Keratinocyte (primary cell): Measurements from ENCODE around the gene ZNF316.

Experiments used
- EZH2 ChIP-seq: IDR thresholded peaks from one replicate; pipeline ENCODE4 v1.6.1; 2012; ENCODE audit warnings: inconsistent platforms, mild to moderate bottlenecking, low read length, moderate library complexity
- TF ChIP-seq, protein P1 (sequence below), 3 experiments: IDR thresholded peaks in 1 of 3; conservative IDR thresholded peaks in 1 of 3; optimal IDR thresholded peaks in 1 of 3; 2 replicates in 2 of 3; 3 replicates in 1 of 3; pipeline versions ENCODE3 to v1.5.1; 2011; ENCODE audit warnings: low read length in 3 of 3, mild to moderate bottlenecking in 3 of 3, moderate library complexity in 2 of 3, control low read depth in 1 of 3, inconsistent platforms in 1 of 3; ENCODE audit not compliant: insufficient read depth in 2 of 3; ENCODE audit errors: extremely low read depth in 1 of 3

DNA sequence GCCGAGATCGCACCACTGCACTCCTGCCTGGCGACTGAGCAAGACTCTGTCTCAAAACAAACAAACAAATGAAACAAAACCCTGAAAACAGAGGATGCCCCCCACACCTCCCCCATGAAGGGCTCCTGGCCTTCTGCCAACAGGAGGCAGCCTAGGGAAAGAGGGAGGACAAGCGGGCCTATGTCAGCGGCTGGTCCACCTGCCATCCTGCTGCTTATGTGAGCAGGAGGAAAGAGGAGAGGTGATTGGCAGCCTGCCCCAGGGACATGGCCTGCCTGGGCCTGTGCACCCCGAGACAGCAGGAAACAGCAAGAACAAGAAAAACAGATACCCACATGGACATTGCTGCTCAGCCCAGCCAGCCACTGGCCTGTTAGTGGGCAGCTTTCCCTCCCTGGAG is 9.1 kb upstream of the ZNF316 start:
- TF ChIP-seq, protein P1, sequence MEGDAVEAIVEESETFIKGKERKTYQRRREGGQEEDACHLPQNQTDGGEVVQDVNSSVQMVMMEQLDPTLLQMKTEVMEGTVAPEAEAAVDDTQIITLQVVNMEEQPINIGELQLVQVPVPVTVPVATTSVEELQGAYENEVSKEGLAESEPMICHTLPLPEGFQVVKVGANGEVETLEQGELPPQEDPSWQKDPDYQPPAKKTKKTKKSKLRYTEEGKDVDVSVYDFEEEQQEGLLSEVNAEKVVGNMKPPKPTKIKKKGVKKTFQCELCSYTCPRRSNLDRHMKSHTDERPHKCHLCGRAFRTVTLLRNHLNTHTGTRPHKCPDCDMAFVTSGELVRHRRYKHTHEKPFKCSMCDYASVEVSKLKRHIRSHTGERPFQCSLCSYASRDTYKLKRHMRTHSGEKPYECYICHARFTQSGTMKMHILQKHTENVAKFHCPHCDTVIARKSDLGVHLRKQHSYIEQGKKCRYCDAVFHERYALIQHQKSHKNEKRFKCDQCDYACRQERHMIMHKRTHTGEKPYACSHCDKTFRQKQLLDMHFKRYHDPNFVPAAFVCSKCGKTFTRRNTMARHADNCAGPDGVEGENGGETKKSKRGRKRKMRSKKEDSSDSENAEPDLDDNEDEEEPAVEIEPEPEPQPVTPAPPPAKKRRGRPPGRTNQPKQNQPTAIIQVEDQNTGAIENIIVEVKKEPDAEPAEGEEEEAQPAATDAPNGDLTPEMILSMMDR (optimal IDR thresholded peaks at IDR 0.05 in 1 of 3, IDR thresholded peaks at IDR 0.05 in 1 of 3, conservative IDR thresholded peaks at IDR 0.05 in 1 of 3; ENCODE audit: extremely low read depth in 1 of 3, insufficient read depth in 2 of 3, low read length in 3 of 3), result no peak
- no peak for TF ChIP-seq EZH2
